Thoracic aorta (tissue), 2 donors: Measurements from ENCODE around the gene HAUS8. TPM values are rescaled to one million over a fixed set of nuclear protein-coding genes. Genes with fewer than 3 reads are reported as not detected.

Experiments used
- ATAC-seq: fragments of 150-250 bp; one replicate; pipeline ENCODE4 v1.8.0; 2017; ENCODE audit warnings: low read depth; ENCODE audit not compliant: insufficient number of reproducible peaks, low FRiP score
- DNase-seq: peaks from one replicate; pipeline ENCODE4 v3.0.0-alpha.2; 2020; ENCODE audit warnings: low spot score
- H3K27ac ChIP-seq, 2 donors: fragments of 200-600 bp; sonication (generic); 1 replicate in 1 of 2; 2 replicates in 1 of 2; pipeline ENCODE4 v1.5.1; 2016; ENCODE audit warnings: mild to moderate bottlenecking in 2 of 2, moderate library complexity in 2 of 2
- H3K27me3 ChIP-seq: fragments of 200-600 bp; sonication (generic); replicated peaks from 2 replicates; pipeline ENCODE4 v1.6.0; 2016; ENCODE audit warnings: mild to moderate bottlenecking; ENCODE audit not compliant: insufficient read depth
- H3K36me3 ChIP-seq: fragments of 200-600 bp; sonication (generic); one replicate; pipeline ENCODE4 v1.5.1; 2016
- H3K4me1 ChIP-seq, 2 donors: fragments of 200-600 bp; sonication (generic); 1 replicate in 1 of 2; 2 replicates in 1 of 2; pipeline versions ENCODE4 v1.5.1 to v1.6.0; 2016; ENCODE audit warnings: low read depth in 2 of 2, mild to moderate bottlenecking in 1 of 2; ENCODE audit not compliant: control insufficient read depth in 1 of 2
- H3K4me3 ChIP-seq: fragments of 200-600 bp; sonication (generic); 2 replicates; pipeline ENCODE4 v1.5.1; 2016; ENCODE audit warnings: mild to moderate bottlenecking
- H3K9me3 ChIP-seq: fragments of 200-600 bp; sonication (generic); 2 replicates; pipeline ENCODE4 v1.5.1; 2016
- CTCF ChIP-seq: fragments of 200-600 bp; sonication (generic); IDR thresholded peaks from one replicate; pipeline ENCODE4 v1.5.1; 2019; ENCODE audit warnings: antibody characterized with exemption
- total RNA-seq, 2 donors: library from RNA; depleted of rRNA; stranded (reverse); fragments of >200 nt; gene quantifications; one replicate each; pipeline versions ENCODE4 v1.1.0 to v1.2.3, GENCODE V29; 2016

The HAUS8 gene
- total RNA-seq, 2 donors from 2014 or later, result 2.2 to 11.3 TPM

GRCh38 chr19:17048885-17049453, 26.3 kb downstream of the HAUS8 start:
- H3K27ac ChIP-seq, result no peak overlapping the region
- DNase-seq (no peak), ATAC-seq (no peak)
- H3K9me3 ChIP-seq, result no peaks in the 10 kb centered on the region
- TF ChIP-seq CTCF, result no peak
- H3K4me1 ChIP-seq, result no peaks in the 10 kb centered on the region
- H3K4me3 ChIP-seq, result no peak overlapping the region
- peaks cover 10% of the 10 kb centered on the region for H3K36me3 ChIP-seq
- no peaks in the 10 kb centered on the region for H3K27me3 ChIP-seq

- no peak for TF ChIP-seq CTCF
- no peak overlapping the region for H3K4me3 ChIP-seq
- no peak for ATAC-seq
Observed at GRCh38 chr19:17045907-17046502, 29.2 kb downstream of the HAUS8 start.

GRCh38 chr19:17043744-17044143, 31.5 kb downstream of the HAUS8 start:
- ATAC-seq (no peak), DNase-seq (no peak)
- Histone ChIP-seq H3K4me1 (no peaks in the 10 kb centered on the region), H3K36me3 (peaks cover 2% of the 10 kb centered on the region), H3K27me3 (no peaks in the 10 kb centered on the region), H3K4me3 (no peak overlapping the region), H3K9me3 (no peaks in the 10 kb centered on the region), H3K27ac (no peak overlapping the region)
- TF ChIP-seq CTCF, result no peak

More at GRCh38 chr19:17045907-17046502, 29.2 kb downstream of the HAUS8 start:
- no peaks in the 10 kb centered on the region for H3K9me3 ChIP-seq
- H3K27me3 ChIP-seq, result no peaks in the 10 kb centered on the region
- no peak for DNase-seq
- H3K27ac ChIP-seq, result no peak overlapping the region
- no peaks in the 10 kb centered on the region for H3K4me1 ChIP-seq
- H3K36me3 ChIP-seq, result peaks cover 7% of the 10 kb centered on the region

- DNase-seq, result no peak
- H3K27ac ChIP-seq, result no peak overlapping the region
- no peaks in the 10 kb centered on the region for H3K36me3 ChIP-seq
- TF ChIP-seq CTCF, result no peak
- ATAC-seq, result no peak
- no peaks in the 10 kb centered on the region for H3K27me3 ChIP-seq
- H3K4me1 ChIP-seq, result no peaks in the 10 kb centered on the region
- H3K9me3 ChIP-seq, result no peaks in the 10 kb centered on the region
- H3K4me3 ChIP-seq, result no peak overlapping the region
Observed at GRCh38 chr19:17041976-17042375, 33.3 kb downstream of the HAUS8 start.

GRCh38 chr19:17037966-17038500, 37.2 kb downstream of the HAUS8 start:
- H3K27me3 ChIP-seq, result no peaks in the 10 kb centered on the region
- H3K27ac ChIP-seq, result no peak overlapping the region
- no peaks in the 10 kb centered on the region for H3K9me3 ChIP-seq
- H3K4me3 ChIP-seq, result no peak overlapping the region
- no peak for TF ChIP-seq CTCF
- ATAC-seq, result no peak
- DNase-seq, result no peak
- no peaks in the 10 kb centered on the region for H3K4me1 ChIP-seq
- no peaks in the 10 kb centered on the region for H3K36me3 ChIP-seq
